ENCODE results near the gene DDX42. TPM values are rescaled to one million over a fixed set of nuclear protein-coding genes. Genes with fewer than 3 reads are reported as not detected.

Gene DDX42
- total and polyA plus RNA-seq, 10 donors, result 45.0 to 136 (median 116) TPM

GRCh38 chr17:63826468-63827001 is 52.6 kb downstream of the DDX42 start:
- H3K9me3 ChIP-seq, result no peaks in the 10 kb centered on the region
- peak overlapping the region; percentile 85 to 98 (median 92) for H3K4me3 ChIP-seq
- H3K36me3 ChIP-seq, result peaks cover 0 to 75% (median 65%) of the 10 kb centered on the region in 6 donors
- H3K27ac ChIP-seq, result peak overlapping the region; percentile 88 to 94 (median 94)
- no peaks in the 10 kb centered on the region for H3K27me3 ChIP-seq (replicated peaks in 1 of 7)
- 1 to 2% (median 1%) methylated on average over 27 to 31 of the region's 31 CpGs for WGBS, 5 donors
- no peak for DNase-seq
- peaks cover 25 to 92% (median 58%) of the 10 kb centered on the region in 6 donors for H3K4me1 ChIP-seq
- TF ChIP-seq POLR2AphosphoS5 (IDR thresholded peaks at IDR 0.05) (no peak), CTCF (IDR thresholded peaks at IDR 0.05 in 8 of 11, conservative IDR thresholded peaks at IDR 0.05 in 3 of 11) (no peak), POLR2A (IDR thresholded peaks at IDR 0.05) (no peak)
- intact Hi-C loops (cut with DNase I; ENCODE audit: low total_unique reads), result loop anchor here (10.0 kb wide), 2 partner anchors 52 to 132 kb away; partner anchors contain the start of genes CCDC47 and DDX42

- H3K4me3 ChIP-seq, result peak within 1 kb of the TSS; percentile 85 to 98 (median 92)
- peak; percentile 20 to 76 (median 54) for TF ChIP-seq POLR2A (IDR thresholded peaks at IDR 0.05)
- TF ChIP-seq POLR2AphosphoS5 (IDR thresholded peaks at IDR 0.05), result peak; percentile 97 to 99 (median 98)
- TF ChIP-seq CTCF (IDR thresholded peaks at IDR 0.05 in 8 of 11, conservative IDR thresholded peaks at IDR 0.05 in 3 of 11), result peak in 9 of 11 experiments; percentile 34 to 71 (median 64)
- peak within 1 kb of the TSS; percentile 88 to 94 (median 94) for H3K27ac ChIP-seq
- 0% methylated on average over 56 to 58 of the region's 58 CpGs for WGBS, 5 donors
- no peaks in the 10 kb centered on the region for H3K27me3 ChIP-seq (replicated peaks in 1 of 7)
- peak; percentile 99 for DNase-seq
- peaks cover 25 to 92% (median 62%) of the 10 kb centered on the region in 6 donors for H3K4me1 ChIP-seq
- no peaks in the 10 kb centered on the region for H3K9me3 ChIP-seq
- intact Hi-C loops (cut with DNase I; ENCODE audit: low total_unique reads), result loop anchor here (10.0 kb wide), 2 partner anchors 52 to 132 kb away; partner anchors contain the start of genes CCDC47 and DDX42
- H3K36me3 ChIP-seq, result peaks cover 0 to 75% (median 66%) of the 10 kb centered on the region in 6 donors
Observed at GRCh38 chr17:63827002-63827800, 53.2 kb downstream of the DDX42 start, which contains the start of the genes FTSJ3 and PSMC5. Gene FTSJ3 (minus strand): TSS chr17:63827663. CDS start chr17:63826902, 761 bp downstream. Gene PSMC5 (plus strand): TSS chr17:63827431. CDS start chr17:63827491, 60 bp downstream.

GRCh38 chr17:63827801-63828221 is 53.8 kb downstream of the DDX42 start:
- TF ChIP-seq CTCF (IDR thresholded peaks at IDR 0.05 in 8 of 11, conservative IDR thresholded peaks at IDR 0.05 in 3 of 11) (no peak), POLR2AphosphoS5 (IDR thresholded peaks at IDR 0.05) (no peak), POLR2A (IDR thresholded peaks at IDR 0.05) (no peak)
- H3K4me1 ChIP-seq, result peaks cover 25 to 92% (median 56%) of the 10 kb centered on the region in 6 donors
- peak overlapping the region; percentile 88 to 94 (median 94) for H3K27ac ChIP-seq
- peaks cover 0 to 75% (median 66%) of the 10 kb centered on the region in 6 donors for H3K36me3 ChIP-seq
- no peak for DNase-seq
- intact Hi-C loops (cut with DNase I; ENCODE audit: low total_unique reads), result loop anchor here (10.0 kb wide), 2 partner anchors 53 to 133 kb away; partner anchors contain the start of genes CCDC47 and DDX42
- H3K27me3 ChIP-seq (replicated peaks in 1 of 7), result no peaks in the 10 kb centered on the region
- H3K4me3 ChIP-seq, result peak overlapping the region; percentile 85 to 98 (median 92)
- WGBS, 5 donors, result 1 to 4% (median 3%) methylated on average over 19 of the region's 19 CpGs
- no peaks in the 10 kb centered on the region for H3K9me3 ChIP-seq

All from spleen (tissue), 11 donors.